GM10266 (cell line): ENCODE results near the gene PIGM.

Experiments used
- DNase-seq: peaks from one replicate; pipeline ENCODE4 v3.0.0; 2012; ENCODE audit errors: extremely low spot score
- CTCF ChIP-seq: IDR thresholded peaks from 2 replicates; pipeline ENCODE4 v1.5.1; 2012; ENCODE audit warnings: mild to moderate bottlenecking, low read depth; ENCODE audit not compliant: control insufficient read depth, insufficient read depth; ENCODE audit errors: missing control alignments

PIGM gene

GRCh38 chr1:160048335-160048734, 16.5 kb upstream of the PIGM start:
- DNase-seq, result no peak
- TF ChIP-seq CTCF, result no peak

- no peak for TF ChIP-seq CTCF
- no peak for DNase-seq
Measured at GRCh38 chr1:160047111-160047991, 15.6 kb upstream of the PIGM start.

GRCh38 chr1:160046494-160047110, 14.8 kb upstream of the PIGM start:
- TF ChIP-seq CTCF, result peak; percentile 65

GRCh38 chr1:160045653-160046052, 13.9 kb upstream of the PIGM start:
- TF ChIP-seq CTCF, result no peak
- no peak for DNase-seq

More at GRCh38 chr1:160046494-160047110, 14.8 kb upstream of the PIGM start:
- DNase-seq, result peak; percentile 79

- TF ChIP-seq CTCF, result no peak
- DNase-seq, result no peak
Measured at GRCh38 chr1:160043543-160043942, 11.8 kb upstream of the PIGM start.

GRCh38 chr1:160040476-160040875, 8.7 kb upstream of the PIGM start:
- no peak for TF ChIP-seq CTCF
- DNase-seq, result no peak
